Measurements from ENCODE around the gene CCNDBP1. TPM values are rescaled to one million over a fixed set of nuclear protein-coding genes. Genes with fewer than 3 reads are reported as not detected.

Gene CCNDBP1
- total RNA-seq, 2 experiments from 2014 or later, result 92.3 to 103 TPM

- DNase-seq (no peak), ATAC-seq (ENCODE audit: poor library complexity) (no peak)
- TF ChIP-seq CTCF (IDR thresholded peaks at IDR 0.05), result no peak
- no peak overlapping the region for H3K27ac Mint-ChIP-seq
- ChIA-PET CTCF (no interaction called here), POLR2A (no interaction called here)
- no peak overlapping the region for H3K4me3 Mint-ChIP-seq
- H3K27me3 ChIP-seq (ENCODE audit: control insufficient read depth in 1 of 2, insufficient read depth in 2 of 2, low read length in 2 of 2), result no peaks in the 10 kb centered on the region
- H3K9me3 Mint-ChIP-seq, result no peaks in the 10 kb centered on the region
- no peak overlapping the region for H3K27ac ChIP-seq (ENCODE audit: low read depth in 1 of 2, low read length in 2 of 2)
- no peaks in the 10 kb centered on the region for H3K4me1 ChIP-seq (ENCODE audit: insufficient read depth, low read length)
- H3K9me3 ChIP-seq (ENCODE audit: control insufficient read depth in 1 of 2, insufficient read depth in 1 of 2, low read length in 2 of 2), result no peaks in the 10 kb centered on the region
- H3K36me3 Mint-ChIP-seq (ENCODE audit: low read depth), result no peaks in the 10 kb centered on the region
- H3K36me3 ChIP-seq (ENCODE audit: insufficient read depth, low read length), result no peaks in the 10 kb centered on the region
- no peaks in the 10 kb centered on the region for H3K4me1 Mint-ChIP-seq (ENCODE audit: low read depth)
- H3K4me3 ChIP-seq (ENCODE audit: low read length), result no peak overlapping the region
- intact Hi-C loops (cut with DNase I, micrococcal nuclease), result no loop called here
- peaks cover 13% of the 10 kb centered on the region for H3K27me3 Mint-ChIP-seq
Observed at GRCh38 chr15:43242616-43243015, 57.4 kb downstream of the CCNDBP1 start.

DNA sequence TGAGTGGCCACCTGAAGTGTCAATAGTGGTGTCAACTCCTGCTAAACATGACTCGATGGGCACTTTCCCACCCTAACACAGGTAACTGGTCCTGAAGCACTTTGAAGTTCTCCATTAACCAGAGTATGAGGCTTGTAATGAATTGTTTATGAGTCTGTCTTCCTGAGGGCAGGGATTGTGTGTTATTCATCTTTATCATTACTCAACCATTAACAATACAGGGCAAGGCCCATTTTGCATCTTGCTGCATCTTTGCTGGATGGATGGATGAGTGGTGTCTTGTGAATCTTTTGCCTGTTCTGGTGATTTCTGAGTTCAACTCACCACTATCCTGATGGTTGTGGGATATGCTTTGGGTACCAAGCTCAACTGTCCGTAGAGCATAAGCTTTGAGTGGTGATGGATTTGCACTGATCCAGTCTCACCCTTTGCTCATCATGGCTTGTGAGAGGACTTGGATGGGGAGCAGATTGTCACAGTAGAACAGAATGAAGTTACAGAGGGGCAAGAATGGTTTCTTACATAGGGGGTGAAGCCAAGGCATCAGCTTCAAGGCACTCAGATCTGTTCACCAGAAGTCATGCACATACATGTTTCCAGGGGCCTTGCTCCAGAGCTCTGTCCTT lies 57.9 kb downstream of the CCNDBP1 start:
- H3K4me3 Mint-ChIP-seq, result no peak overlapping the region
- no peak overlapping the region for H3K4me3 ChIP-seq (ENCODE audit: low read length)
- CTCF ChIA-PET, result no interaction called here
- no peaks in the 10 kb centered on the region for H3K36me3 ChIP-seq (ENCODE audit: insufficient read depth, low read length)
- POLR2A ChIA-PET, result no interaction called here
- H3K27ac ChIP-seq (ENCODE audit: low read depth in 1 of 2, low read length in 2 of 2), result no peak overlapping the region
- peaks cover 13% of the 10 kb centered on the region for H3K27me3 Mint-ChIP-seq
- no peaks in the 10 kb centered on the region for H3K9me3 ChIP-seq (ENCODE audit: control insufficient read depth in 1 of 2, insufficient read depth in 1 of 2, low read length in 2 of 2)
- H3K27ac Mint-ChIP-seq, result no peak overlapping the region
- no peaks in the 10 kb centered on the region for H3K4me1 Mint-ChIP-seq (ENCODE audit: low read depth)
- intact Hi-C loops (cut with DNase I, micrococcal nuclease), result no loop called here
- H3K9me3 Mint-ChIP-seq, result no peaks in the 10 kb centered on the region
- no peak for ATAC-seq (ENCODE audit: poor library complexity)
- H3K36me3 Mint-ChIP-seq (ENCODE audit: low read depth), result no peaks in the 10 kb centered on the region
- TF ChIP-seq CTCF (IDR thresholded peaks at IDR 0.05), result no peak
- no peaks in the 10 kb centered on the region for H3K27me3 ChIP-seq (ENCODE audit: control insufficient read depth in 1 of 2, insufficient read depth in 2 of 2, low read length in 2 of 2)
- DNase-seq, result no peak
- H3K4me1 ChIP-seq (ENCODE audit: insufficient read depth, low read length), result no peaks in the 10 kb centered on the region

- H3K4me1 ChIP-seq (ENCODE audit: insufficient read depth, low read length), result no peaks in the 10 kb centered on the region
- H3K9me3 ChIP-seq (ENCODE audit: control insufficient read depth in 1 of 2, insufficient read depth in 1 of 2, low read length in 2 of 2), result no peaks in the 10 kb centered on the region
- Mint-ChIP-seq H3K9me3 (no peaks in the 10 kb centered on the region), H3K36me3 (ENCODE audit: low read depth) (no peaks in the 10 kb centered on the region), H3K4me1 (ENCODE audit: low read depth) (no peaks in the 10 kb centered on the region), H3K4me3 (no peak overlapping the region), H3K27ac (no peak overlapping the region), H3K27me3 (peaks cover 13% of the 10 kb centered on the region)
- DNase-seq (no peak), ATAC-seq (ENCODE audit: poor library complexity) (no peak)
- intact Hi-C loops (cut with DNase I, micrococcal nuclease), result no loop called here
- no peaks in the 10 kb centered on the region for H3K36me3 ChIP-seq (ENCODE audit: insufficient read depth, low read length)
- no peaks in the 10 kb centered on the region for H3K27me3 ChIP-seq (ENCODE audit: control insufficient read depth in 1 of 2, insufficient read depth in 2 of 2, low read length in 2 of 2)
- CTCF ChIA-PET, result no interaction called here
- no peak for TF ChIP-seq CTCF (IDR thresholded peaks at IDR 0.05)
- POLR2A ChIA-PET, result no interaction called here
- H3K4me3 ChIP-seq (ENCODE audit: low read length), result no peak overlapping the region
- no peak overlapping the region for H3K27ac ChIP-seq (ENCODE audit: low read depth in 1 of 2, low read length in 2 of 2)
Observed at GRCh38 chr15:43244092-43244491, 58.9 kb downstream of the CCNDBP1 start.
